Glomerular endothelial cell (primary cell): ENCODE data around the gene HDAC9. TPM values are rescaled to one million over a fixed set of nuclear protein-coding genes. Genes with fewer than 3 reads are reported as not detected.

ENCODE experiments used
- DNase-seq: peaks from one replicate; pipeline ENCODE4 v3.0.0-alpha.2; 2011; ENCODE audit warnings: low read depth, low spot score; ENCODE audit errors: extremely low read depth
- total RNA-seq: library from RNA; depleted of rRNA; stranded (reverse); fragments of >200 nt; gene quantifications from 2 replicates; pipeline ENCODE4 v1.2.3, GENCODE V29; 2015

The HDAC9 gene
- total RNA-seq, 1 donor from 2014 or later: 24.7 TPM

GRCh38 chr7:18521945-18522566, 26.5 kb downstream of the HDAC9 start:
- DNase-seq: no peak

- DNase-seq: no peak
These were observed 28.7 kb downstream of the HDAC9 start for GRCh38 chr7:18524248-18524647.

- DNase-seq: no peak
These were observed 30.9 kb downstream of the HDAC9 start for GRCh38 chr7:18526368-18526878.

- DNase-seq: no peak
These were observed 33.7 kb downstream of the HDAC9 start for GRCh38 chr7:18529239-18529638.

GRCh38 chr7:18530224-18531179, 35.0 kb downstream of the HDAC9 start:
- no peak for DNase-seq

- no peak for DNase-seq
These were observed 36.0 kb downstream of the HDAC9 start for GRCh38 chr7:18531539-18531938.

- no peak for DNase-seq
These were observed 37.3 kb downstream of the HDAC9 start for GRCh38 chr7:18532813-18533212.

GRCh38 chr7:18534481-18534880, 38.9 kb downstream of the HDAC9 start:
- no peak for DNase-seq

- DNase-seq: no peak
These were observed 40.4 kb downstream of the HDAC9 start for GRCh38 chr7:18535810-18536415.

- no peak for DNase-seq
These were observed 40.9 kb downstream of the HDAC9 start for GRCh38 chr7:18536486-18536885.

GRCh38 chr7:18538554-18539250, 43.2 kb downstream of the HDAC9 start:
- DNase-seq: no peak

- DNase-seq: no peak
These were observed 44.8 kb downstream of the HDAC9 start for GRCh38 chr7:18540396-18540795.

GRCh38 chr7:18541181-18541870, 45.8 kb downstream of the HDAC9 start:
- DNase-seq: peak; percentile 27

- DNase-seq: no peak
These were observed 46.3 kb downstream of the HDAC9 start for GRCh38 chr7:18541871-18542212.

- DNase-seq: no peak
These were observed 51.0 kb downstream of the HDAC9 start for GRCh38 chr7:18546576-18546975.

- DNase-seq: no peak
These were observed 52.1 kb downstream of the HDAC9 start for GRCh38 chr7:18547509-18548187.

GRCh38 chr7:18548534-18548933, 53.0 kb downstream of the HDAC9 start:
- DNase-seq: no peak

- DNase-seq: no peak
These were observed 55.0 kb downstream of the HDAC9 start for GRCh38 chr7:18550574-18550973.

- no peak for DNase-seq
These were observed 56.9 kb downstream of the HDAC9 start for GRCh38 chr7:18552316-18552916.
